Uterus (tissue), 2 donors: ENCODE data around the gene ATP23.

Experiments
- CTCF ChIP-seq, 4 experiments: fragments of 200-600 bp in 2 of 4; fragments of 450-650 bp in 2 of 4; sonication (generic) in 2 of 4; IDR thresholded peaks; one replicate each; pipeline ENCODE4 v1.5.1; 2016 to 2019; ENCODE audit warnings: antibody characterized with exemption in 4 of 4, mild to moderate bottlenecking in 2 of 4, moderate library complexity in 1 of 4
- POLR2A ChIP-seq, 2 donors: fragments of 450-650 bp; IDR thresholded peaks; one replicate each; pipeline ENCODE4 v1.6.1; 2016; ENCODE audit warnings: antibody characterized with exemption in 2 of 2, mild to moderate bottlenecking in 1 of 2, moderate library complexity in 1 of 2

- TF ChIP-seq CTCF (IDR thresholded peaks at IDR 0.05) (no peak), POLR2A (IDR thresholded peaks at IDR 0.05) (no peak)
These were observed 35.4 kb upstream of the ATP23 start for GRCh38 chr12:57905812-57906475.
